ENCODE data around the gene NCOR2.

- TF ChIP-seq CTCF (IDR thresholded peaks at IDR 0.05), result no peak
- TF ChIP-seq EZH2 (IDR thresholded peaks at IDR 0.05; ENCODE audit: borderline replicate concordance, insufficient read depth, low read depth, low read length, poor library complexity, severe bottlenecking), result no peak
Measured at GRCh38 chr12:124610629-124611558, 43.5 kb upstream of the NCOR2 start.

Data from B cell (primary cell).